K562 (cell line): Measurements from ENCODE around the gene TAF1D. TPM values are rescaled to one million over a fixed set of nuclear protein-coding genes. Genes with fewer than 3 reads are reported as not detected.
A peak's percentile ranks its signal among the peaks of the same experiment; 100 is the strongest.

Experiments
- ARID4B ChIP-seq: sonication (generic); formaldehyde crosslinking; IDR thresholded peaks from 2 replicates; pipeline ENCODE4 v1.8.0; 2022; ENCODE audit warnings: mild to moderate bottlenecking, missing genetic modification reagents
- CTBP1 ChIP-seq: fragments of 450-650 bp; IDR thresholded peaks from 2 replicates; pipeline ENCODE4 v1.6.1; 2016; ENCODE audit warnings: borderline replicate concordance
- KLF16 ChIP-seq: IDR thresholded peaks from 2 replicates; pipeline ENCODE4 v1.6.1; 2016; ENCODE audit warnings: antibody characterized with exemption
- MCM2 ChIP-seq: fragments of 450-650 bp; IDR thresholded peaks from 2 replicates; pipeline ENCODE4 v1.6.1; 2017; ENCODE audit warnings: low read depth, mild to moderate bottlenecking
- PHTF2 ChIP-seq: fragments of 250-450 bp; sonication (Bioruptor Pico); IDR thresholded peaks from 2 replicates; pipeline ENCODE4 v1.5.0; 2021; ENCODE audit warnings: mild to moderate bottlenecking
- SIN3A ChIP-seq, 2 experiments: fragments of 150-350 bp in 1 of 2; IDR thresholded peaks; 2 replicates each; pipeline ENCODE4 v1.6.1; 2011 to 2016; ENCODE audit warnings: borderline replicate concordance in 2 of 2, low read depth in 2 of 2, low read length in 2 of 2, mild to moderate bottlenecking in 2 of 2, moderate library complexity in 2 of 2; ENCODE audit not compliant: control insufficient read depth in 1 of 2
- TAF7 ChIP-seq: fragments of 450-650 bp; IDR thresholded peaks from 2 replicates; pipeline ENCODE4 v1.6.1; 2016; ENCODE audit warnings: missing genetic modification characterization, missing compliant biosample characterization
- polyA plus RNA-seq, 8 experiments: library from polyadenylated mRNA; depleted of rRNA in 4 of 8; stranded (reverse) in 5 of 8; unstranded in 3 of 8; fragments of >200 nt; fragmentation: Nextera tagmentation in 2 of 8; fragmentation: Illumina TruSeq in 1 of 8; extraction: Ambion mirVana in 2 of 8; extraction: Trizol in 1 of 8; gene quantifications; 2 replicates each; pipeline versions ENCODE4 v1.2.1 to v1.2.3, GENCODE V29; 2011 to 2014; ENCODE audit warnings: inconsistent platforms in 1 of 8, missing spikeins in 1 of 8
- total RNA-seq, 7 experiments: library from RNA; depleted of rRNA in 6 of 7; stranded (reverse); fragments of >200 nt in 6 of 7; fragmentation: Illumina TruSeq in 2 of 7; extraction: Trizol in 2 of 7; gene quantifications; 2 replicates each; pipeline versions ENCODE4 v1.2.1 to v1.2.3, GENCODE V29; 2011 to 2021; ENCODE audit warnings: low replicate concordance in 1 of 7
- TF ChIP-seq, protein P1 (sequence below): fragments of 250-450 bp; sonication (Bioruptor Pico); IDR thresholded peaks from 2 replicates; pipeline ENCODE4 v1.8.0; 2022; ENCODE audit warnings: inconsistent platforms, mild to moderate bottlenecking, moderate library complexity, borderline replicate concordance
- TF ChIP-seq, protein P2 (sequence below), 2 experiments: fragments of 450-650 bp; IDR thresholded peaks; 2 replicates each; pipeline ENCODE4 v1.6.1; 2016
- TF ChIP-seq, protein P3 (sequence below): sonication (generic); formaldehyde crosslinking; IDR thresholded peaks from 2 replicates; pipeline ENCODE4 v1.8.1; 2023; ENCODE audit warnings: mild to moderate bottlenecking, missing genetic modification reagents
- TF ChIP-seq, protein P4 (sequence below): IDR thresholded peaks from 3 replicates; pipeline ENCODE4 v1.6.1; 2011; ENCODE audit warnings: borderline replicate concordance, mild to moderate bottlenecking; ENCODE audit not compliant: insufficient read length, insufficient read depth
- TF ChIP-seq, protein P5 (sequence below): sonication (generic); formaldehyde crosslinking; IDR thresholded peaks from 2 replicates; pipeline ENCODE4 v1.8.1; 2023; ENCODE audit warnings: mild to moderate bottlenecking, missing genetic modification reagents, moderate library complexity
- TF ChIP-seq, protein P6 (sequence below): fragments of 450-650 bp; formaldehyde crosslinking; IDR thresholded peaks from 2 replicates; pipeline ENCODE4 v1.4.0; 2022; ENCODE audit warnings: mild to moderate bottlenecking, moderate library complexity

TAF1D gene
- total and polyA plus RNA-seq, 9 of the 15 experiments (the other 6 are each of a cell fraction or from before 2014, with no cell fraction given), result 122 to 347 (median 250) TPM

DNA sequence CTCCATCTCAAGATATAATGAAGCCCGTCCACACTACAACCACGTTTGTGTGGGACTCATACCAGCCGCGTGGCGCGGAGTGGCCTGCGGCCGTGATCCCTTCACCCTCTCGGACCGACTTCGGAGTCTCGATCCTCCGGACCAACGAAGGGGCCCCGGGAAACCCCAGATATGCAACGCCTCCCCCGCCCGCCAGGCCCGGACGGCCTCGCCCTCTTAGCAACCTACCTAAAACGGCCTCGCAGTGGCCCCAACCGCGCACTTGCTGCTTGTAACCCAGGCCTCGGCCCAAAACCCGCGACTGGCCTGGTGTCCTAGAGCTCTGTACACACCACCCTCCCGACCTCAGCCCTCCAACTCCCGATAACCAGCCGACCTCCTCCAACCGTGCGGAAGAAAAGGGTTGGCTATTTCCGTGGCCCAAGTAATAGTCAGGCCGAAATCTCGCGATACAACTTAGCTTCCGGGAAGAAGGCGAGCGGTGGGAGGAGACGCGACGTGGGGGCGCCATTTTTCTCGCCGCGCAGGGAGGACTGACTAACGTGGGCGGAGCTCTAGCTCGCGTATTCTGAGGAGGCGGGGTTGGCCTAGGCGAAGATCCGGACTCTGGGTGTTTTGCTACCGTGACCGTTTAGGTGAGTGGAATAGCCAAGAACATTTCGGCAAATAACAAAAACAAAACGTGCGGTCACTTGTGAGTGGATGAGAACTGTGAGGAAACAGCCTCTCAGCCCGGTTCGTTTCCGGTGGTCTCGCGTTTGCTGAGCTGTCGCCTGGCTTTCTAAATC lies at the start of gene TAF1D, which contains the start of gene C11orf54 (continued):
- TF ChIP-seq PHTF2 (CRISPR knock-in tag) (no peak), CTBP1 (peak; percentile 45; the same call in 1 of the 2 replicates), MCM2 (no peak), KLF16 (no peak), TAF7 (peak; percentile 92), SIN3A (IDR thresholded peaks at IDR 0.05; ENCODE audit: borderline replicate concordance in 2 of 2, control insufficient read depth in 1 of 2, low read depth in 2 of 2, low read length in 2 of 2) (peak; percentile 60 to 63; a peak in 2 of 4 replicates), ARID4B (CRISPR knock-in tag) (peak; percentile 75; the same call in 1 of the 2 replicates)
- TF ChIP-seq, protein P1, sequence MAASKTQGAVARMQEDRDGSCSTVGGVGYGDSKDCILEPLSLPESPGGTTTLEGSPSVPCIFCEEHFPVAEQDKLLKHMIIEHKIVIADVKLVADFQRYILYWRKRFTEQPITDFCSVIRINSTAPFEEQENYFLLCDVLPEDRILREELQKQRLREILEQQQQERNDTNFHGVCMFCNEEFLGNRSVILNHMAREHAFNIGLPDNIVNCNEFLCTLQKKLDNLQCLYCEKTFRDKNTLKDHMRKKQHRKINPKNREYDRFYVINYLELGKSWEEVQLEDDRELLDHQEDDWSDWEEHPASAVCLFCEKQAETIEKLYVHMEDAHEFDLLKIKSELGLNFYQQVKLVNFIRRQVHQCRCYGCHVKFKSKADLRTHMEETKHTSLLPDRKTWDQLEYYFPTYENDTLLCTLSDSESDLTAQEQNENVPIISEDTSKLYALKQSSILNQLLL, result no peak
- TF ChIP-seq, protein P2, sequence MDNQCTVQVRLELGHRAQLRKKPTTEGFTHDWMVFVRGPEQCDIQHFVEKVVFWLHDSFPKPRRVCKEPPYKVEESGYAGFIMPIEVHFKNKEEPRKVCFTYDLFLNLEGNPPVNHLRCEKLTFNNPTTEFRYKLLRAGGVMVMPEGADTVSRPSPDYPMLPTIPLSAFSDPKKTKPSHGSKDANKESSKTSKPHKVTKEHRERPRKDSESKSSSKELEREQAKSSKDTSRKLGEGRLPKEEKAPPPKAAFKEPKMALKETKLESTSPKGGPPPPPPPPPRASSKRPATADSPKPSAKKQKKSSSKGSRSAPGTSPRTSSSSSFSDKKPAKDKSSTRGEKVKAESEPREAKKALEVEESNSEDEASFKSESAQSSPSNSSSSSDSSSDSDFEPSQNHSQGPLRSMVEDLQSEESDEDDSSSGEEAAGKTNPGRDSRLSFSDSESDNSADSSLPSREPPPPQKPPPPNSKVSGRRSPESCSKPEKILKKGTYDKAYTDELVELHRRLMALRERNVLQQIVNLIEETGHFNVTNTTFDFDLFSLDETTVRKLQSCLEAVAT (IDR thresholded peaks at IDR 0.05), result peak; percentile 52 to 87; a peak in 3 of 4 replicates
- TF ChIP-seq, protein P3, sequence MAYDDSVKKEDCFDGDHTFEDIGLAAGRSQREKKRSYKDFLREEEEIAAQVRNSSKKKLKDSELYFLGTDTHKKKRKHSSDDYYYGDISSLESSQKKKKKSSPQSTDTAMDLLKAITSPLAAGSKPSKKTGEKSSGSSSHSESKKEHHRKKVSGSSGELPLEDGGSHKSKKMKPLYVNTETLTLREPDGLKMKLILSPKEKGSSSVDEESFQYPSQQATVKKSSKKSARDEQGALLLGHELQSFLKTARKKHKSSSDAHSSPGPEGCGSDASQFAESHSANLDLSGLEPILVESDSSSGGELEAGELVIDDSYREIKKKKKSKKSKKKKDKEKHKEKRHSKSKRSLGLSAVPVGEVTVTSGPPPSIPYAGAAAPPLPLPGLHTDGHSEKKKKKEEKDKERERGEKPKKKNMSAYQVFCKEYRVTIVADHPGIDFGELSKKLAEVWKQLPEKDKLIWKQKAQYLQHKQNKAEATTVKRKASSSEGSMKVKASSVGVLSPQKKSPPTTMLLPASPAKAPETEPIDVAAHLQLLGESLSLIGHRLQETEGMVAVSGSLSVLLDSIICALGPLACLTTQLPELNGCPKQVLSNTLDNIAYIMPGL (CRISPR knock-in tag), result 0 out of 2 replicates have a peak, but pooled peaks have one; percentile 32
- TF ChIP-seq, protein P4, sequence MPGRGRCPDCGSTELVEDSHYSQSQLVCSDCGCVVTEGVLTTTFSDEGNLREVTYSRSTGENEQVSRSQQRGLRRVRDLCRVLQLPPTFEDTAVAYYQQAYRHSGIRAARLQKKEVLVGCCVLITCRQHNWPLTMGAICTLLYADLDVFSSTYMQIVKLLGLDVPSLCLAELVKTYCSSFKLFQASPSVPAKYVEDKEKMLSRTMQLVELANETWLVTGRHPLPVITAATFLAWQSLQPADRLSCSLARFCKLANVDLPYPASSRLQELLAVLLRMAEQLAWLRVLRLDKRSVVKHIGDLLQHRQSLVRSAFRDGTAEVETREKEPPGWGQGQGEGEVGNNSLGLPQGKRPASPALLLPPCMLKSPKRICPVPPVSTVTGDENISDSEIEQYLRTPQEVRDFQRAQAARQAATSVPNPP, result no peak
- TF ChIP-seq, protein P5, sequence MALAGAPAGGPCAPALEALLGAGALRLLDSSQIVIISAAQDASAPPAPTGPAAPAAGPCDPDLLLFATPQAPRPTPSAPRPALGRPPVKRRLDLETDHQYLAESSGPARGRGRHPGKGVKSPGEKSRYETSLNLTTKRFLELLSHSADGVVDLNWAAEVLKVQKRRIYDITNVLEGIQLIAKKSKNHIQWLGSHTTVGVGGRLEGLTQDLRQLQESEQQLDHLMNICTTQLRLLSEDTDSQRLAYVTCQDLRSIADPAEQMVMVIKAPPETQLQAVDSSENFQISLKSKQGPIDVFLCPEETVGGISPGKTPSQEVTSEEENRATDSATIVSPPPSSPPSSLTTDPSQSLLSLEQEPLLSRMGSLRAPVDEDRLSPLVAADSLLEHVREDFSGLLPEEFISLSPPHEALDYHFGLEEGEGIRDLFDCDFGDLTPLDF (CRISPR knock-in tag), result peak; percentile 72; the same call in 1 of the 2 replicates
- TF ChIP-seq, protein P6, sequence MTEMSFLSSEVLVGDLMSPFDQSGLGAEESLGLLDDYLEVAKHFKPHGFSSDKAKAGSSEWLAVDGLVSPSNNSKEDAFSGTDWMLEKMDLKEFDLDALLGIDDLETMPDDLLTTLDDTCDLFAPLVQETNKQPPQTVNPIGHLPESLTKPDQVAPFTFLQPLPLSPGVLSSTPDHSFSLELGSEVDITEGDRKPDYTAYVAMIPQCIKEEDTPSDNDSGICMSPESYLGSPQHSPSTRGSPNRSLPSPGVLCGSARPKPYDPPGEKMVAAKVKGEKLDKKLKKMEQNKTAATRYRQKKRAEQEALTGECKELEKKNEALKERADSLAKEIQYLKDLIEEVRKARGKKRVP, result no peak
